ENCODE measurements around the gene FBXW9. TPM values are rescaled to one million over a fixed set of nuclear protein-coding genes. Genes with fewer than 3 reads are reported as not detected.

The FBXW9 gene
- total and polyA plus RNA-seq, 8 donors = 0.29 to 10.9 (median 4.0) TPM

- no peak for DNase-seq
- TF ChIP-seq POLR2AphosphoS5 (IDR thresholded peaks at IDR 0.05) (no peak), POLR2A (IDR thresholded peaks at IDR 0.05) (no peak), EP300 (IDR thresholded peaks at IDR 0.05) (no peak)
- TF ChIP-seq, protein P1, sequence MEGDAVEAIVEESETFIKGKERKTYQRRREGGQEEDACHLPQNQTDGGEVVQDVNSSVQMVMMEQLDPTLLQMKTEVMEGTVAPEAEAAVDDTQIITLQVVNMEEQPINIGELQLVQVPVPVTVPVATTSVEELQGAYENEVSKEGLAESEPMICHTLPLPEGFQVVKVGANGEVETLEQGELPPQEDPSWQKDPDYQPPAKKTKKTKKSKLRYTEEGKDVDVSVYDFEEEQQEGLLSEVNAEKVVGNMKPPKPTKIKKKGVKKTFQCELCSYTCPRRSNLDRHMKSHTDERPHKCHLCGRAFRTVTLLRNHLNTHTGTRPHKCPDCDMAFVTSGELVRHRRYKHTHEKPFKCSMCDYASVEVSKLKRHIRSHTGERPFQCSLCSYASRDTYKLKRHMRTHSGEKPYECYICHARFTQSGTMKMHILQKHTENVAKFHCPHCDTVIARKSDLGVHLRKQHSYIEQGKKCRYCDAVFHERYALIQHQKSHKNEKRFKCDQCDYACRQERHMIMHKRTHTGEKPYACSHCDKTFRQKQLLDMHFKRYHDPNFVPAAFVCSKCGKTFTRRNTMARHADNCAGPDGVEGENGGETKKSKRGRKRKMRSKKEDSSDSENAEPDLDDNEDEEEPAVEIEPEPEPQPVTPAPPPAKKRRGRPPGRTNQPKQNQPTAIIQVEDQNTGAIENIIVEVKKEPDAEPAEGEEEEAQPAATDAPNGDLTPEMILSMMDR (IDR thresholded peaks at IDR 0.05) = no peak
- no peak overlapping the region for H3K27ac ChIP-seq
- no peaks in the 10 kb centered on the region for H3K9me3 ChIP-seq
- no peak overlapping the region for H3K4me3 ChIP-seq
- H3K4me1 ChIP-seq = peaks cover 10 to 19% (median 15%) of the 10 kb centered on the region in 4 donors
- H3K36me3 ChIP-seq = peaks cover 0 to 11% (median 0%) of the 10 kb centered on the region in 4 donors
- 89 to 95% (median 93%) methylated on average over 21 to 26 of the region's 26 CpGs for WGBS, 5 donors
- H3K27me3 ChIP-seq = no peaks in the 10 kb centered on the region
- intact Hi-C loops (cut with DNase I; ENCODE audit: low total_unique reads) = no loop called here
These were observed 53.9 kb downstream of the FBXW9 start for GRCh38 chr19:12642506-12642905.

DNA sequence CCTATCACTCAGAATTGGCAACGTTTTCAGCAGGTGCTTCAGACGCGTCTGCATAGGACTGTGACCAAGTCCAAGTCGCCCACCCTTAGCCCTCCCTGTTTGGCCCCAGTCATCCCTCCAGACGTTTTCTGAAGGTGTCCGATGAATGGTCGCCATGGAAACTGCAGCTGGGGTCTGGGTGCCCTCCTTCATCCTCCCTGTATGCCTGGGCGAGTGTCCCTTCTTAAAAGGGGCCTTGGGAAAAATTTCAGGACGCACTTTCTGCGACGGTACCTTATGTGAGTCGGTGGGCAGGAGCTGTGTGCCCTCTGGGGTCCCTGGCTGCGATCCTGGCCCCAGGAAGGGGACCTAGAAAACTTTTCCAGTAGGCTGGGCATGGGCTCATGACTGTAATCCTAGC lies 55.0 kb downstream of the FBXW9 start:
- 72 to 85% (median 75%) methylated on average over 13 of the region's 13 CpGs for WGBS, 5 donors
- TF ChIP-seq POLR2A (IDR thresholded peaks at IDR 0.05) = no peak
- H3K27me3 ChIP-seq = no peaks in the 10 kb centered on the region
- H3K36me3 ChIP-seq = peaks cover 0 to 11% (median 0%) of the 10 kb centered on the region in 4 donors
- intact Hi-C loops (cut with DNase I; ENCODE audit: low total_unique reads) = no loop called here
- H3K4me3 ChIP-seq = no peak overlapping the region
- peaks cover 9 to 13% (median 11%) of the 10 kb centered on the region in 4 donors for H3K4me1 ChIP-seq
- no peak for DNase-seq
- no peak overlapping the region for H3K27ac ChIP-seq
- no peaks in the 10 kb centered on the region for H3K9me3 ChIP-seq

DNA sequence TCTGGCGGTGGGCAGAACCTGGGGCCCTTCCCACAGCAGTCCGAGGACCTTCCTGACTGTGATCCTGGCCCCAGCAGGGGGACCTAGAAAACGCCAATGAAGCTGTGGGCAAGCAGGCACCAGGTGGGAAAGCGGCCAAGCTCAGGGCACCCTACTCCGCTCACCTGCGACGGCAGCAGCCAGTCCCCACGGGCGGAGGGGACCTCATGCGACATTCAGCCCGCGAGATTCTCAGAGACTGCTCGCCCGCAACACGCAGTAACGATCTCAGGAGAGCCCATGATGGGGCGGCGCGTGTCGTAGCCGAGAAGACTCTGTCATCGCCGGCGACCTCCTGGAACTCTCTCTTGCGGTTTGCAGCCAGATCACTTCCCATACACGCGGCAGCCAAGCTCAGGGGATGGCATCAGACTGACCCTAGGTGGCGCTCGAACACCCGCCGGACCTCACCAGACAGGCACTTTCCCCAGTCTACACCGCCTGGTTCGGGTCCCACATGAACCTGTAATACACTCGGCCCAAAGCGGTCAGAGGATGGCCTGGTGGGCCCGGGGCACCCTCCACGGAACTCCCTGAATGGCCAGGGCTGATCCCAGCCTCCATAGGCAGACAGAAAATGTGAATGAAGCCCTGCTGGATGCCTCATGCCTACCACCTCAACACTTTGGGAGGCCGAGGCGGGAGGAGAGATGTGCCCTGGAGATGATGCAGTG lies 56.4 kb downstream of the FBXW9 start:
- TF ChIP-seq, protein P1 (IDR thresholded peaks at IDR 0.05) = peak in 5 of 7 experiments; percentile 64 to 86 (median 70)
- peak in 1 of 3 donors; percentile 61 for TF ChIP-seq POLR2AphosphoS5 (IDR thresholded peaks at IDR 0.05)
- no peak for TF ChIP-seq EP300 (IDR thresholded peaks at IDR 0.05)
- TF ChIP-seq POLR2A (IDR thresholded peaks at IDR 0.05) = no peak
- H3K36me3 ChIP-seq = peaks cover 0 to 7% (median 0%) of the 10 kb centered on the region in 4 donors
- no peaks in the 10 kb centered on the region for H3K27me3 ChIP-seq
- DNase-seq = peak; percentile 85 to 94
- H3K4me3 ChIP-seq = peak overlapping the region; percentile 15 to 32 (median 24)
- peak overlapping the region in 1 of 5 donors; percentile 31 for H3K27ac ChIP-seq
- H3K4me1 ChIP-seq = peaks cover 9 to 13% (median 11%) of the 10 kb centered on the region in 4 donors
- 6 to 27% (median 8%) methylated on average over 9 to 39 of the region's 39 CpGs for WGBS, 5 donors
- intact Hi-C loops (cut with DNase I; ENCODE audit: low total_unique reads) = no loop called here
- no peaks in the 10 kb centered on the region for H3K9me3 ChIP-seq

Small RNAs within 50 kb of the gene (small RNA-seq; reads per million reads assigned to genes)
- gene SNORD41 = 99.7 to 174 (median 111) reads per million in 4 donors

Other genes starting within 250 kb of the FBXW9 start
- gene ZNF709, start 211.8 kb downstream of the FBXW9 start, total RNA-seq = 1 to 10 TPM in 2 of 5 donors, under 1 TPM in 1, not detected in 2; 0.58 to 8.3 (median 4.9) TPM
- gene ZNF709, start 211.8 kb downstream of the FBXW9 start, polyA plus RNA-seq = under 1 TPM in 2 of 3 donors, not detected in 1; 0.44 to 0.63 TPM
- gene ZNF564, start 145.1 kb downstream of the FBXW9 start, total RNA-seq = 10 to 100 TPM in 2 of 5 donors, 1 to 10 TPM in 3; 4.9 to 74.1 (median 9.4) TPM
- gene ZNF564, start 145.1 kb downstream of the FBXW9 start, polyA plus RNA-seq = 1 to 10 TPM; 4.7 to 6.4 (median 5.0) TPM
- 1 to 10 TPM in 4 of 5 donors, not detected in 1; 4.1 to 7.5 (median 5.6) TPM for gene ZNF490, start 85.8 kb downstream of the FBXW9 start, total RNA-seq
- under 1 TPM in 2 of 3 donors, not detected in 1; 0.25 to 0.44 TPM for gene ZNF490, start 85.8 kb downstream of the FBXW9 start, polyA plus RNA-seq
- gene ZNF791, start 85.7 kb downstream of the FBXW9 start, total RNA-seq = 10 to 100 TPM; 14.0 to 33.0 (median 25.8) TPM
- gene ZNF791, start 85.7 kb downstream of the FBXW9 start, polyA plus RNA-seq = 1 to 10 TPM; 4.7 to 7.2 (median 5.3) TPM
- 100 to 1,000 TPM in 4 of 5 donors, 10 to 100 TPM in 1; 41.7 to 429 (median 117) TPM for gene MAN2B1, start 29.9 kb downstream of the FBXW9 start, total RNA-seq
- gene MAN2B1, start 29.9 kb downstream of the FBXW9 start, polyA plus RNA-seq = 10 to 100 TPM; 20.6 to 59.0 (median 42.1) TPM
- 10 to 100 TPM in 1 of 5 donors, 1 to 10 TPM in 4; 1.4 to 12.9 (median 9.6) TPM for gene WDR83, start 29.8 kb downstream of the FBXW9 start, total RNA-seq
- gene WDR83, start 29.8 kb downstream of the FBXW9 start, polyA plus RNA-seq = 10 to 100 TPM; 20.6 to 33.4 (median 32.7) TPM
- 100 to 1,000 TPM in 2 of 5 donors, 10 to 100 TPM in 3; 51.7 to 287 (median 82.6) TPM for gene DHPS, start 14.8 kb downstream of the FBXW9 start, total RNA-seq
- gene DHPS, start 14.8 kb downstream of the FBXW9 start, polyA plus RNA-seq = 10 to 100 TPM; 65.1 to 76.0 (median 75.0) TPM
- not detected for gene GNG14, start 8.6 kb downstream of the FBXW9 start, total RNA-seq
- not detected for gene GNG14, start 8.6 kb downstream of the FBXW9 start, polyA plus RNA-seq
- 100 to 1,000 TPM in 1 of 5 donors, 10 to 100 TPM in 4; 20.6 to 143 (median 59.8) TPM for gene TNPO2, start 27.3 kb upstream of the FBXW9 start, total RNA-seq
- 10 to 100 TPM; 13.7 to 18.5 (median 17.2) TPM for gene TNPO2, start 27.3 kb upstream of the FBXW9 start, polyA plus RNA-seq
- gene TRIR, start 38.1 kb upstream of the FBXW9 start, total RNA-seq = 100 to 1,000 TPM; 104 to 687 (median 176) TPM
- gene TRIR, start 38.1 kb upstream of the FBXW9 start, polyA plus RNA-seq = 100 to 1,000 TPM; 341 to 367 (median 348) TPM
- 10 to 100 TPM in 3 of 5 donors, 1 to 10 TPM in 1, under 1 TPM in 1; 0.89 to 27.2 (median 15.5) TPM for gene GET3, start 40.9 kb upstream of the FBXW9 start, total RNA-seq
- gene GET3, start 40.9 kb upstream of the FBXW9 start, polyA plus RNA-seq = 10 to 100 TPM; 55.1 to 90.4 (median 75.5) TPM
- gene BEST2, start 55.2 kb upstream of the FBXW9 start, total RNA-seq = 100 to 1,000 TPM in 1 of 5 donors, not detected in 4; 165 TPM
- under 1 TPM in 1 of 3 donors, not detected in 2; 0.08 TPM for gene BEST2, start 55.2 kb upstream of the FBXW9 start, polyA plus RNA-seq
- 100 to 1,000 TPM in 3 of 5 donors, 10 to 100 TPM in 2; 33.0 to 797 (median 303) TPM for gene HOOK2, start 78.9 kb upstream of the FBXW9 start, total RNA-seq
- gene HOOK2, start 78.9 kb upstream of the FBXW9 start, polyA plus RNA-seq = 10 to 100 TPM; 30.1 to 74.1 (median 66.7) TPM
- gene JUNB, start 94.9 kb upstream of the FBXW9 start, total RNA-seq = 100 to 1,000 TPM; 178 to 625 (median 336) TPM
- gene JUNB, start 94.9 kb upstream of the FBXW9 start, polyA plus RNA-seq = 100 to 1,000 TPM; 128 to 152 (median 136) TPM
- gene PRDX2, start 105.2 kb upstream of the FBXW9 start, total RNA-seq = 100 to 1,000 TPM; 118 to 284 (median 129) TPM
- 100 to 1,000 TPM; 213 to 257 (median 240) TPM for gene PRDX2, start 105.2 kb upstream of the FBXW9 start, polyA plus RNA-seq
- gene THSD8, start 105.4 kb upstream of the FBXW9 start, total RNA-seq = not detected
- 1 to 10 TPM; 2.9 to 8.3 (median 5.1) TPM for gene THSD8, start 105.4 kb upstream of the FBXW9 start, polyA plus RNA-seq
- gene RNASEH2A, start 110.0 kb upstream of the FBXW9 start, total RNA-seq = 10 to 100 TPM in 2 of 5 donors, 1 to 10 TPM in 2, under 1 TPM in 1; 0.45 to 36.2 (median 6.2) TPM
- gene RNASEH2A, start 110.0 kb upstream of the FBXW9 start, polyA plus RNA-seq = 10 to 100 TPM in 1 of 3 donors, 1 to 10 TPM in 2; 5.4 to 10.6 (median 6.4) TPM
- not detected for gene RTBDN, start 137.9 kb upstream of the FBXW9 start, total RNA-seq
- gene RTBDN, start 137.9 kb upstream of the FBXW9 start, polyA plus RNA-seq = under 1 TPM in 1 of 3 donors, not detected in 2; 0.53 TPM
- 10 to 100 TPM in 1 of 5 donors, 1 to 10 TPM in 3, not detected in 1; 1.3 to 33.9 (median 5.9) TPM for gene MAST1, start 141.9 kb upstream of the FBXW9 start, total RNA-seq
- gene MAST1, start 141.9 kb upstream of the FBXW9 start, polyA plus RNA-seq = 1 to 10 TPM in 1 of 3 donors, under 1 TPM in 2; 0.43 to 1.1 (median 0.56) TPM
- gene DNASE2, start 184.8 kb upstream of the FBXW9 start, total RNA-seq = 10 to 100 TPM; 11.9 to 53.1 (median 30.4) TPM
- 10 to 100 TPM in 2 of 3 donors, 1 to 10 TPM in 1; 9.0 to 26.2 (median 20.3) TPM for gene DNASE2, start 184.8 kb upstream of the FBXW9 start, polyA plus RNA-seq
- gene KLF1, start 190.6 kb upstream of the FBXW9 start, total RNA-seq = under 1 TPM in 1 of 5 donors, not detected in 4; 0.18 TPM
- under 1 TPM in 2 of 3 donors, not detected in 1; 0.05 to 0.19 TPM for gene KLF1, start 190.6 kb upstream of the FBXW9 start, polyA plus RNA-seq
- 10 to 100 TPM in 4 of 5 donors, not detected in 1; 17.5 to 30.8 (median 23.9) TPM for gene GCDH, start 194.5 kb upstream of the FBXW9 start, total RNA-seq
- 10 to 100 TPM; 21.6 to 26.6 (median 24.0) TPM for gene GCDH, start 194.5 kb upstream of the FBXW9 start, polyA plus RNA-seq
- not detected for gene SYCE2, start 222.7 kb upstream of the FBXW9 start, total RNA-seq
- under 1 TPM in 1 of 3 donors, not detected in 2; 0.23 TPM for gene SYCE2, start 222.7 kb upstream of the FBXW9 start, polyA plus RNA-seq
- gene FARSA, start 237.1 kb upstream of the FBXW9 start, total RNA-seq = 100 to 1,000 TPM in 1 of 5 donors, 10 to 100 TPM in 4; 27.2 to 125 (median 51.9) TPM
- 10 to 100 TPM; 34.7 to 40.3 (median 39.4) TPM for gene FARSA, start 237.1 kb upstream of the FBXW9 start, polyA plus RNA-seq
- 100 to 1,000 TPM; 337 to 947 (median 504) TPM for gene CALR, start 242.0 kb upstream of the FBXW9 start, total RNA-seq
- gene CALR, start 242.0 kb upstream of the FBXW9 start, polyA plus RNA-seq = 100 to 1,000 TPM in 2 of 3 donors, 10 to 100 TPM in 1; 71.2 to 236 (median 158) TPM
- 100 to 1,000 TPM in 3 of 5 donors, 10 to 100 TPM in 2; 44.1 to 144 (median 103) TPM for gene RAD23A, start 249.2 kb upstream of the FBXW9 start, total RNA-seq
- gene RAD23A, start 249.2 kb upstream of the FBXW9 start, polyA plus RNA-seq = 100 to 1,000 TPM; 101 to 141 (median 106) TPM

Data from stomach (tissue), 9 donors.